GM13977 (cell line): ENCODE measurements around the gene ACTL6B.

Source experiments
- DNase-seq: peaks from one replicate; pipeline ENCODE4 v3.0.0; 2012; ENCODE audit warnings: low spot score
- in situ Hi-C: fragments of 300-500 bp; cut with MboI; formaldehyde crosslinking; loops from one replicate; pipeline ENCODE4 v1.12.0; 2022; ENCODE audit warnings: low sequenced_read_pairs, low pct_unique_long_range_greater_than_20kb, mixed read lengths, inconsistent platforms; ENCODE audit not compliant: unreplicated experiment
- TF ChIP-seq, protein P1 (sequence below): IDR thresholded peaks from 2 replicates; pipeline ENCODE4 v1.5.1; 2012; ENCODE audit warnings: mild to moderate bottlenecking, control low read depth; ENCODE audit not compliant: insufficient read depth; ENCODE audit errors: extremely low read depth, missing control alignments

The ACTL6B gene

DNA sequence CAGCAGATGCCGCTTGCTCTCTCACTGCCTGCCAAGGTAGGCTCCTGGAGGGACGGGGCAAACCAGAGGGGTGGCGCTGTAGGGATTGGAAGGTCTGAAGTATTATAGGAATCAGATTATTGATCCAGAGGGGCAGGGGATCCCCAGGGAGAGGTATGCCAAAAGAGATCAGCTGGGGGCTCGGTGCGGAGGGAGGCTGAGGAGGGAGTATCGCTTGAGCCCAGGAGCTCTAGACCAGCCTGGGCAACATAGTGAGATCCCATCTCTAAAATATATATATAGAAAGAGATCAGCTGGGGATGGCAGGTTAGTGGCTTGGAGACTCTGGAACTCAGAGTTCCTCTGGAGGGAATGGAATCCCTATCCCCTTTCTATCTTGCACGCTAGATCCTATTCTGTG lies 61.1 kb downstream of the ACTL6B start:
- in situ Hi-C loops = no loop called here

More for the DNA sequence above, 61.1 kb downstream of the ACTL6B start:
- DNase-seq = no peak
- TF ChIP-seq, protein P1, sequence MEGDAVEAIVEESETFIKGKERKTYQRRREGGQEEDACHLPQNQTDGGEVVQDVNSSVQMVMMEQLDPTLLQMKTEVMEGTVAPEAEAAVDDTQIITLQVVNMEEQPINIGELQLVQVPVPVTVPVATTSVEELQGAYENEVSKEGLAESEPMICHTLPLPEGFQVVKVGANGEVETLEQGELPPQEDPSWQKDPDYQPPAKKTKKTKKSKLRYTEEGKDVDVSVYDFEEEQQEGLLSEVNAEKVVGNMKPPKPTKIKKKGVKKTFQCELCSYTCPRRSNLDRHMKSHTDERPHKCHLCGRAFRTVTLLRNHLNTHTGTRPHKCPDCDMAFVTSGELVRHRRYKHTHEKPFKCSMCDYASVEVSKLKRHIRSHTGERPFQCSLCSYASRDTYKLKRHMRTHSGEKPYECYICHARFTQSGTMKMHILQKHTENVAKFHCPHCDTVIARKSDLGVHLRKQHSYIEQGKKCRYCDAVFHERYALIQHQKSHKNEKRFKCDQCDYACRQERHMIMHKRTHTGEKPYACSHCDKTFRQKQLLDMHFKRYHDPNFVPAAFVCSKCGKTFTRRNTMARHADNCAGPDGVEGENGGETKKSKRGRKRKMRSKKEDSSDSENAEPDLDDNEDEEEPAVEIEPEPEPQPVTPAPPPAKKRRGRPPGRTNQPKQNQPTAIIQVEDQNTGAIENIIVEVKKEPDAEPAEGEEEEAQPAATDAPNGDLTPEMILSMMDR = no peak
